ENCODE measurements around the gene TMEM243.

The TMEM243 gene

DNA sequence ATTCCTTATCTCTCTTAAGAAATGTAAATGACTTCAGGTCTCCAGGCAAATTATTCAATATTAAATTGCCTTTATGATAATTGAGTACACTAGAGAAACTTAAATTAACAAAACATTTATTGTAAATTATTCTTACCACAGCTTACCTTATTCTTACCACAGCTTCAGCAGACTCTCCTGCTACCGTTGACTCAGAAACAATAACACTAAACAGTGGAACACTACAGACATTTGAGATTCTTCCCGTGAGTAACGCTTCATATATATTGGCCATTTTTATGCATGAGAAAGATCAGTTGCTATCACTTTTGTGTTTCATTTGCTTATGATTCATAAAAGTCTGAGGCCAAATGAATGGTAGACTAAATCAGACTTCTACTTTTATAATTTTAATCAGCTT, 28.7 kb downstream of the TMEM243 start:
- H3K4me3 ChIP-seq (ENCODE audit: low read length): no peak overlapping the region
- H3K9ac ChIP-seq (ENCODE audit: low read length): no peak overlapping the region
- H3K9me3 ChIP-seq (ENCODE audit: control insufficient read depth, low read depth, low read length): no peaks in the 10 kb centered on the region
- H3K27me3 ChIP-seq (ENCODE audit: control insufficient read depth, insufficient read depth, low read length): no peaks in the 10 kb centered on the region
- no peak overlapping the region for H3K27ac ChIP-seq (ENCODE audit: low read length)
- peaks cover 99% of the 10 kb centered on the region for H3K36me3 ChIP-seq (ENCODE audit: control insufficient read depth, low read depth, low read length)
- no peaks in the 10 kb centered on the region for H3K4me1 ChIP-seq (ENCODE audit: control insufficient read depth, low read depth, low read length)

DNA sequence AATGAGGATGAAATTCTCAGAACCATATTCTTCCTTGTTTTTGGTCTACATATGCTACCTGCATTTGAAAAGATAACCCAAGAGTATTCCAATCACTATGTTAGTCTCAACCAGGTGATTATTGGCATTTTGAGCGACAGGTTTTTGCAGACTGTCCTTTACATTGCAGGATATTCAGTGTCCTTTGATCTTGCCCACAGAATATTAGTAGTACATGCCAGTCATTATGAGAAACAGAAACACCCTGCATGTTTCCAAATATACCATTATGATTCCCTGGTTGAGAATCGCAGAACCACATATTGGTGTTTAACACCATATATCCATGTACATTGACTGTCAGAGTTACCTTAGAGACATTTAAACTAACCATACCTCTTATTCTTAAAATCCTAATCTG, 30.6 kb downstream of the TMEM243 start:
- Histone ChIP-seq H3K27me3 (ENCODE audit: control insufficient read depth, insufficient read depth, low read length) (no peaks in the 10 kb centered on the region), H3K27ac (ENCODE audit: low read length) (no peak overlapping the region), H3K4me1 (ENCODE audit: control insufficient read depth, low read depth, low read length) (no peaks in the 10 kb centered on the region), H3K36me3 (ENCODE audit: control insufficient read depth, low read depth, low read length) (peaks cover 99% of the 10 kb centered on the region), H3K4me3 (ENCODE audit: low read length) (no peak overlapping the region), H3K9me3 (ENCODE audit: control insufficient read depth, low read depth, low read length) (no peaks in the 10 kb centered on the region), H3K9ac (ENCODE audit: low read length) (no peak overlapping the region)

DNA sequence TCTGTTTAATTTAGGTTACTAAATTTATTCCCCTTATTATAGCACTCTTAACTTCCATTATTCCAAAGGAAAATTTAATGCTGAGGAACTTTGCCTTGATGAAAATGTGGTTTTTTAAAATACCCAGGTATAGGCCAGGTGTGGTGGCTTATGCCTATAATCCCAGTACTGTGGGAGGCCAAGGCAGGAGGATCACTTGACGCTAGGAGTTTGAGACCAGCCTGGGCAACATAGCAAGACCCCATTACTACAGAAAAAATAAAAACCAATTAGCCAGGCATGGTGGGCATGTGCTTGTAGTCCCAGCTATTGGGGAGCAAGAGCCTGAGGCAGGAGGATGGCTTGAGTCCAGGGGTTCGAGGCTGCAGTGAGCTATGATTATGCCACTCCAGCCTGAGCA, 32.4 kb downstream of the TMEM243 start:
- Histone ChIP-seq H3K4me1 (ENCODE audit: control insufficient read depth, low read depth, low read length) (no peaks in the 10 kb centered on the region), H3K9ac (ENCODE audit: low read length) (no peak overlapping the region), H3K4me3 (ENCODE audit: low read length) (no peak overlapping the region), H3K27me3 (ENCODE audit: control insufficient read depth, insufficient read depth, low read length) (no peaks in the 10 kb centered on the region), H3K27ac (ENCODE audit: low read length) (no peak overlapping the region), H3K9me3 (ENCODE audit: control insufficient read depth, low read depth, low read length) (no peaks in the 10 kb centered on the region), H3K36me3 (ENCODE audit: control insufficient read depth, low read depth, low read length) (peaks cover 99% of the 10 kb centered on the region)

DNA sequence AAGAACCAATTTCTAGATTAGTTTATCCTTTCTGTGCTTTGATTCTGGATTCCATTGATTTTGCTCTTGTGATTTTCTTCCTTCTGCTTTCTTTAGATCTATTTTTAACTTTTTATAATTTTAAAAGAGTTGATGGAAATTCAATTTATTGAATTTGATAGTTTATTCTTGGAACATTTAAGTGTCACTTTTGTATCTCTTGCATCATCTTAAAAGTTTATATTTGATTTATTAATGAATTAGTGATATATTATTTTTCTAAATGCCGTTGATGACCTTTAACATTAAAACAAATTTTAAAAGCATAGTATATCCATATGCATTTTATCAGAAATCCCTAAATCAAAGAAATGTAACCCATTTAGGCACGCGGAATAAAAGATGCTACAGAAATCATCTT, 40.4 kb downstream of the TMEM243 start:
- Histone ChIP-seq H3K9ac (ENCODE audit: low read length) (no peak overlapping the region), H3K36me3 (ENCODE audit: control insufficient read depth, low read depth, low read length) (peaks cover 95% of the 10 kb centered on the region), H3K27ac (ENCODE audit: low read length) (no peak overlapping the region), H3K27me3 (ENCODE audit: control insufficient read depth, insufficient read depth, low read length) (no peaks in the 10 kb centered on the region), H3K9me3 (ENCODE audit: control insufficient read depth, low read depth, low read length) (no peaks in the 10 kb centered on the region), H3K4me3 (ENCODE audit: low read length) (no peak overlapping the region), H3K4me1 (ENCODE audit: control insufficient read depth, low read depth, low read length) (no peaks in the 10 kb centered on the region)

DNA sequence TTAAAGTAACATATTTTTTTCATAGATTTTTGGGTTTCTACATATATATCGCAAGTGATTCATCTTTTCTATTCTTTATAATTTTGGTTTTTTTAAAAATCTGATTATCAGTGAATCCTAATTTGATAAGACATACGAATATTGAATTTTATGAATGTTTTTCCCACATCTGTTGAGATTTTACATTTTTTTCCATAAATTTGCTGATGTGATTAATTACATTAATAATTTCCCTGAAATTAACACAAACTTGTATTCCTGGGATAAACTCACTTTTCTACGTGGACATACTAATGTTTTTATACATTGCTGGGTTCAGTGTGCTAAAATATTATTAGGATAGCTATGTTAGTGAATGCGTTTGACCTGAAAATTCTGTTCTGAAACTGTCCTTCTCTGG, 41.2 kb downstream of the TMEM243 start:
- Histone ChIP-seq H3K4me1 (ENCODE audit: control insufficient read depth, low read depth, low read length) (no peaks in the 10 kb centered on the region), H3K27me3 (ENCODE audit: control insufficient read depth, insufficient read depth, low read length) (no peaks in the 10 kb centered on the region), H3K27ac (ENCODE audit: low read length) (no peak overlapping the region), H3K36me3 (ENCODE audit: control insufficient read depth, low read depth, low read length) (peaks cover 95% of the 10 kb centered on the region), H3K9ac (ENCODE audit: low read length) (no peak overlapping the region), H3K9me3 (ENCODE audit: control insufficient read depth, low read depth, low read length) (no peaks in the 10 kb centered on the region), H3K4me3 (ENCODE audit: low read length) (no peak overlapping the region)

DNA sequence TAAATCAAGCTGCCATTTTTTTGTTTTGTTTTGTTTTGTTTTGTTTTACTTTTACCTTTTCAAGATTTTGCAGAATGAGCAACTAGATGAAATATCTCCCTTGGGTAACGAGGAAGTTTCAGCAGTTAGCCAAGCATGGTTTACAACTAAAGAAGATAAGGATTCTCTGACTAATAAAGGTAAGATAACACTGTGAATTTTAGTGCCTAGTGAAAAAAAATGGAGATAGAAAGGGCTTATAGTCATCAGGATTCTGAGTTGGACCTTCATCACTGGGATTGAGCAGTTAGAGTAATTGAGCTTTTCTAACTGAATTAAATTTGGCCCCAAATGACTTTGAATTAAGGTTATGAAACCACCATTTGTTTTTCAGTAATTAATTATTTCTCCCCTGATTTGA, 46.1 kb downstream of the TMEM243 start:
- H3K9me3 ChIP-seq (ENCODE audit: control insufficient read depth, low read depth, low read length): no peaks in the 10 kb centered on the region
- H3K36me3 ChIP-seq (ENCODE audit: control insufficient read depth, low read depth, low read length): peaks cover 98% of the 10 kb centered on the region
- no peaks in the 10 kb centered on the region for H3K4me1 ChIP-seq (ENCODE audit: control insufficient read depth, low read depth, low read length)

DNA sequence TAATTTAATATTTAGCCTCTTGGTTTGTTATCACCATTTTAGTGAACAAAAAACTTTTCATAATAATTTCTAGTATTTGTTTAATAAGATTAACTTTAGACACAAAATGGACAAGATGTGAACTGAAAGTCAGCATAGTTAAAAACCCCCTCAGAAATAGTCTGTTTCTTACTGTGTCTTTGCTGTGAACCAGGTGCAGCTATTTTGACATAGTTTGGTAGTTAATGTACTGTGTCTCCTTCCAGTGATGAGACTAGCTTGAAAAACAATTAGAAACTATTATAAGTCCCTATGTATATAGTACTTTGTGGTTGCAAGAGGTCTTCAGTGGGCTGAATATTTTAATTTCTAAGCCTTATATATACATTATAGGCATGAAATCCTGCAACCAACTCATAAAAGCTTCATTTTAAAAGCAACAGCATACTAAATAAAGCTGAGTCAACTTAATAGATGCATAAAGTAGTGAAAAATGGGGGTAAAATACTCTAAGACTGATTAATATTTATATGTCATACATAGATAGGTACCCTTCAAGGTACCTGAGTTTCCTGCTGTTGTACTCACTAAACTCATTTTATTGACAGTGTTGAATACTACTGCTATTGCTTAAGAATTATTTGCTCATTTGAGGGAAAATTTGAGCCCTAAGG, 48.1 kb downstream of the TMEM243 start:
- no peak overlapping the region for H3K9ac ChIP-seq (ENCODE audit: low read length)
- H3K4me3 ChIP-seq (ENCODE audit: low read length): no peak overlapping the region
- H3K27ac ChIP-seq (ENCODE audit: low read length): no peak overlapping the region
- no peaks in the 10 kb centered on the region for H3K4me1 ChIP-seq (ENCODE audit: control insufficient read depth, low read depth, low read length)
- no peaks in the 10 kb centered on the region for H3K27me3 ChIP-seq (ENCODE audit: control insufficient read depth, insufficient read depth, low read length)
- no peaks in the 10 kb centered on the region for H3K9me3 ChIP-seq (ENCODE audit: control insufficient read depth, low read depth, low read length)
- peaks cover 100% of the 10 kb centered on the region for H3K36me3 ChIP-seq (ENCODE audit: control insufficient read depth, low read depth, low read length)

More for the DNA sequence above, 46.1 kb downstream of the TMEM243 start:
- Histone ChIP-seq H3K9ac (ENCODE audit: low read length) (no peak overlapping the region), H3K27ac (ENCODE audit: low read length) (no peak overlapping the region), H3K27me3 (ENCODE audit: control insufficient read depth, insufficient read depth, low read length) (no peaks in the 10 kb centered on the region), H3K4me3 (ENCODE audit: low read length) (no peak overlapping the region)

DNA sequence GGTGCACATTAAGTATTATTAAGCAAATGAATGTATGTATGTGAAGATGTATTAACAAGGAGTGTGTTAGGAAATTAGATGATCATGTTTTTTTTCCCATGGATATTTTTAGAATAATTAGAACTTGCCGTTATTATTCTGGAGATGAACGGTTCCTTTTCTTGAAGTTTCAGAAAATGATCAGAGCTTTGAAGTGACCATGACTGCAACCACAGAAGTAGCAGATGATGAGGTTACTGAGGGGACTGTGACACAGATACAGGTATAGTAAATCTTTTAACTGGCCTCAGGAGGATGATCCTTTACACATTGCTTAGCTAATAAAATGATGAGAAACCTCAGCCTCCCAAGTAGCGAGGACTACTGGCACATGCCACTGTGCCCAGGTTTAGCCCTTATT, 48.7 kb downstream of the TMEM243 start:
- Histone ChIP-seq H3K36me3 (ENCODE audit: control insufficient read depth, low read depth, low read length) (peaks cover 100% of the 10 kb centered on the region), H3K27ac (ENCODE audit: low read length) (no peak overlapping the region), H3K9me3 (ENCODE audit: control insufficient read depth, low read depth, low read length) (no peaks in the 10 kb centered on the region), H3K9ac (ENCODE audit: low read length) (no peak overlapping the region), H3K4me3 (ENCODE audit: low read length) (no peak overlapping the region), H3K27me3 (ENCODE audit: control insufficient read depth, insufficient read depth, low read length) (no peaks in the 10 kb centered on the region), H3K4me1 (ENCODE audit: control insufficient read depth, low read depth, low read length) (no peaks in the 10 kb centered on the region)

DNA sequence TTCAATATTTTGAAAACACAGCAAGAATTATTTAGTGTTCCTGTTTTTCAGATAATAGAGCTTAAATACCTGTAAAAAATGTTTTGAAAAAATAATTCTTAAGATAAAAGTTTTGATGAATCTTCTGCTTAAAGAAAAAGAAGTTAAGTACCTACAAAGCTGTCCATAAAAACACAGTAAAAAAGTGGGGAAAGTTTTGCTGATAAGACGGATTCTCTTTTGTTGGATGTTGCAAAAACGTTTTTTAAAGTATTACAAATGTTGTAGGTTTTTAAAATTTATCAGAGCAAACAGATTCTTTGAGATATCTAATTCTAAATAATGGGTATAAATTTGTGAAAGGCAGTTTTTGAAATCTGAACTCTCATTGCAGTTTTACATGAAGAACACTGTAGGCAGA, 55.1 kb downstream of the TMEM243 start:
- H3K27ac ChIP-seq (ENCODE audit: low read length): no peak overlapping the region
- no peaks in the 10 kb centered on the region for H3K9me3 ChIP-seq (ENCODE audit: control insufficient read depth, low read depth, low read length)
- no peaks in the 10 kb centered on the region for H3K27me3 ChIP-seq (ENCODE audit: control insufficient read depth, insufficient read depth, low read length)
- H3K9ac ChIP-seq (ENCODE audit: low read length): no peak overlapping the region
- peaks cover 63% of the 10 kb centered on the region for H3K36me3 ChIP-seq (ENCODE audit: control insufficient read depth, low read depth, low read length)
- H3K4me3 ChIP-seq (ENCODE audit: low read length): no peak overlapping the region
- H3K4me1 ChIP-seq (ENCODE audit: control insufficient read depth, low read depth, low read length): no peaks in the 10 kb centered on the region

DNA sequence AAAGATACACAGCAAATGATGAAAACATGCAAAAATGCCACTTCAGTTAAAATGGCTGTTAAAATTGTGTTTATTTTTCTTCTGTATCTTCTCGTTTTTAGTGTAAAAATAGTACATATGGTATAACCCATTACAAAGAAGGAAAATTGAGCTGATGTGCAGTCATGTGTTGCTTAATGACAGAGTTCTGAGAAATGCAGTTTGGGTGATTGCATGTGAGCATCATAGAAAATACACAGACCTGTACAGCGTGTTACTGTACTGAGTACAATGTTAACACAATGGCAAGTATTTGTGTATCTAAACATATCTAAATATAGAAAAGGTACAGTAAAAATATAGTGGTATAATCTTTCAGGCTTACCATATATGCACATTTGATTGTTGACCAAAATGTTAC, 60.0 kb downstream of the TMEM243 start:
- Histone ChIP-seq H3K4me1 (ENCODE audit: control insufficient read depth, low read depth, low read length) (peaks cover 8% of the 10 kb centered on the region), H3K9ac (ENCODE audit: low read length) (no peak overlapping the region), H3K4me3 (ENCODE audit: low read length) (no peak overlapping the region), H3K9me3 (ENCODE audit: control insufficient read depth, low read depth, low read length) (no peaks in the 10 kb centered on the region), H3K36me3 (ENCODE audit: control insufficient read depth, low read depth, low read length) (peaks cover 25% of the 10 kb centered on the region), H3K27ac (ENCODE audit: low read length) (no peak overlapping the region), H3K27me3 (ENCODE audit: control insufficient read depth, insufficient read depth, low read length) (no peaks in the 10 kb centered on the region)

DNA sequence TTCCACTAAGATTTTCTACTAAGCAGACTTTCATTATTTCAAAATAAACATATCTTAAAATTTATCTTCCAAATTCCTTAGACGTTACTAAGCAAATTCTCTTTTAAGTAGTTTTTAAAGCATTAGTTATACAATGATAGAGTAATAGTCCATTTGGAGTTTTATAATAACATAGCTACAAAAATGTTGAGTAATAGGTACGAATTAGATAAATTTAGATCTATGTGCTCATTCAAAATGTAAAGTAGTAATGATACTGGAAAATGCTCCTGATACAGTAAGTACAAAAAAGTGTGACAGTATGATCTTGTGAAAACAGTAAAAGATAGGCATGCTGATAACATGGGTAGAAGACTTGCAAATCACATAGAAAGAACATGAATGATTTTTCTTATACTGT, 62.8 kb downstream of the TMEM243 start:
- Histone ChIP-seq H3K9ac (ENCODE audit: low read length) (no peak overlapping the region), H3K27ac (ENCODE audit: low read length) (no peak overlapping the region), H3K36me3 (ENCODE audit: control insufficient read depth, low read depth, low read length) (peaks cover 12% of the 10 kb centered on the region), H3K9me3 (ENCODE audit: control insufficient read depth, low read depth, low read length) (no peaks in the 10 kb centered on the region), H3K4me3 (ENCODE audit: low read length) (no peak overlapping the region), H3K4me1 (ENCODE audit: control insufficient read depth, low read depth, low read length) (peaks cover 15% of the 10 kb centered on the region), H3K27me3 (ENCODE audit: control insufficient read depth, insufficient read depth, low read length) (no peaks in the 10 kb centered on the region)

DNA sequence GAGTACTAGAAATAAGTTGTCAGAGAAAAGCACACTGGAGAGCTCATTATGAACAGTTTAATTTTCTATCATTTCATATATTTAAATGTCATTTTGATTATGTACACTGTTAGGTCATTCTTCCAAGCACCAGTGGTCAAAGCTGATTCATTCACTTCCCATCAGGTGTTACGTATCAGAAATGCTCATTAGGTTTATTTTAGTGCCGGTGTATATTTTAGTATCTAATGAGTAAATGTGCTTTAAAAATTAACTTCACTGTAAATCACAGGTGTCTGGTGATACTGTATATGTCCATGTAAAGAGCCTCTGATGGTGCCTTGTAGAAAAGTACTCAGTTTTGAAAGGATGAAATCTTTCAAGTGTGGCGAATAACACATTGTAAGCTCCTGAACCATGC, 63.7 kb downstream of the TMEM243 start:
- Histone ChIP-seq H3K9ac (ENCODE audit: low read length) (no peak overlapping the region), H3K4me3 (ENCODE audit: low read length) (peak overlapping the region; percentile 5), H3K36me3 (ENCODE audit: control insufficient read depth, low read depth, low read length) (peaks cover 12% of the 10 kb centered on the region), H3K9me3 (ENCODE audit: control insufficient read depth, low read depth, low read length) (no peaks in the 10 kb centered on the region), H3K4me1 (ENCODE audit: control insufficient read depth, low read depth, low read length) (peaks cover 15% of the 10 kb centered on the region), H3K27ac (ENCODE audit: low read length) (no peak overlapping the region), H3K27me3 (ENCODE audit: control insufficient read depth, insufficient read depth, low read length) (no peaks in the 10 kb centered on the region)

All from iPS-18a (cell line).